Fibroblast of skin of abdomen (primary cell): ENCODE data around the gene OXGR1.
"Not testable (repeated sequence)": the region's sequence is repeated elsewhere in the genome, so short reads cannot be mapped to it uniquely, and the experiment has no call there.

ENCODE experiments used
- DNase-seq: peaks from one replicate; pipeline ENCODE4 v3.0.0-alpha.2; 2013

The OXGR1 gene

DNA sequence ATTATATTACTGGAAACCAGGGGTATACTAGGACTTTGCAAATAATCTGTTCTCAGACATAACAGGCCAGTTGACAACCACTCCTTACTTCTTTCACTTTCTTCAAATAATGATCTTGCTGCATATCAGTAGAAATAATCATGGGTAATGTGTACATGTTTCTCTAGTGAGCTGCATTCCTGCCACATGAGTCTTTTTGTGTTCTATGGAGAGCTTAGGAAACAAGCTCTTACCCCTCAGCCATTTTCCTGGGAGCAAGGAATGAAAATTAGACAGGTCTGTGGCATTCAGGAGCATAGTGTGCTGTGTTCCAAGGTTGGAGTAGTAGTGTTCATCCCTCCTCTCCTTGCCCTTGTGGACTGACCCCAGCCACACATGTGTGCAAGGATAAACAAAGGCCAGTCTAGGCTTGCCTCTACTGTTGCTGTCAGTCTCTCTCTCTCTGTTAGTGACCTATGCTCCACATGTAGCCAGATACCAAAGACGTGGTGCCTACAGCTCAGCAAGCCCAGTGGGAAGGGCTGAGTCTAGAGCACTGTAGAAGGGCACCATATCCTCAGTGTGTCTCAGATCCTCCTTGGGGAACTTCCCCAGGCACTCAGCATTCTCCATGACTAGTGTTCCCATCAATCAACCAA, 11.5 kb upstream of the OXGR1 start:
- peak; percentile 63 for DNase-seq

DNA sequence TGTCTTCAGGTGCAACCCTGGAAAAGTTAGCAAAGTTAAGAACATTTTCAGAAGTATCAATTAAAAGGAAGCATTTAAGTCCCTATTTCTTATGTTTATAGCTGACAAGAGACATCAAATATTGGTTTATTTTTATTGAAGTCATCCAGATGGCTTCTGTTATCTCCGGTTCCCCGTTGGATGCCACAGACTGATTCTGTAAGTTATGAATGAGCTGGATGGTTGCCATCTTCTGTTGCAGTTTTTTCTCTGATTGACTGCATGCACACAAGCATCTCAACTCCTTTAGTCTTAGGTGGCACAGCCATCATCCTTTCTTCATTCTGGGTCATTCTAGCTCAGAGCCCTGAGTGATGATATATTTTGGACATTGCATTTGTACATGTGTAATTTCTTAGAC, 10.6 kb upstream of the OXGR1 start:
- peak; percentile 45 for DNase-seq

- peak; percentile 83 for DNase-seq
Measured at GRCh38 chr13:97004096-97004876, 10.0 kb upstream of the OXGR1 start.

- peak; percentile 43 for DNase-seq
Measured at GRCh38 chr13:97003071-97003470, 8.8 kb upstream of the OXGR1 start.

DNA sequence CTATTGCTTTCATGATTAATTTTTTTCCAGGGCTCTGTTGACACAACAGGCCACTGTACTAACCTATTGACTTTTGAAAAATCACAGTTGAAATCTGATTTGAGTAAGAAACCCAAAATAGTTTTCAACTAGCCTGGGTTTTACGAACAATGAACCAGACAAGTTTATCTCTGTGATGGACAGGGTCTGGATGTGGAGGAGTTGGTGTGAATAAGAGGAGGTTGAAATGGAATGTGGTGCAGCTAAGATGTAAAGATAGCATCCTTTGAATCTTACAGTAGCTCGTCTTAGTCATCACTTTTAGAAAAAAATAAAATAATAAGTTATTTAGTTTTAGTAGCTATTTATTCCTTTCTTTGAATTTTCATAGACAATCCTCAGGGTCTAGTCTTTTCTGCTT, 8.3 kb upstream of the OXGR1 start:
- DNase-seq, result peak; percentile 31

- DNase-seq, result no peak
Measured at GRCh38 chr13:97001636-97002035, 7.4 kb upstream of the OXGR1 start.

- DNase-seq, result peak; percentile 64
Measured at GRCh38 chr13:97000295-97000925, 6.1 kb upstream of the OXGR1 start.

DNA sequence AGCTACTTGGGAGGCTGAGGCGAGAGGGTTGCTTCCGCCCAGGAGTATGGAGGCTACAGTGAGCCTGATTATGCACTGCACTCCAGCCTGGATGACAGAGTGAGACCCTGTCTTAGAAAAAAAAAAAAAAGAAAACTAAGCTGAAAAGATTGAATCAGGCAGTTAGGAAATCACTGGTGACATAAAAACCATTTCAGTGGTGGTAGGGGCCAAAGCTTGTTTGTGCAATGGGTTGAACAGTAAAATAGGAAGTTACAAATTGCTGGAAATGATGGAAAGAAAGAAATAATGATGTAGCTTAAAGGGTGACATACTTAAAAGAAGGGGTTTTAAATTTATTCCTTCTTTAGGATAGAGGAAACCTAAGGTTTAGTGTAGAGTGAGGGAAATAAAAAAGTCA, 4.8 kb upstream of the OXGR1 start:
- no peak for DNase-seq

- DNase-seq, result no peak
Measured at GRCh38 chr13:96998051-96998450, 3.8 kb upstream of the OXGR1 start.

GRCh38 chr13:96996886-96997285, 2.6 kb upstream of the OXGR1 start:
- DNase-seq, result no peak

DNA sequence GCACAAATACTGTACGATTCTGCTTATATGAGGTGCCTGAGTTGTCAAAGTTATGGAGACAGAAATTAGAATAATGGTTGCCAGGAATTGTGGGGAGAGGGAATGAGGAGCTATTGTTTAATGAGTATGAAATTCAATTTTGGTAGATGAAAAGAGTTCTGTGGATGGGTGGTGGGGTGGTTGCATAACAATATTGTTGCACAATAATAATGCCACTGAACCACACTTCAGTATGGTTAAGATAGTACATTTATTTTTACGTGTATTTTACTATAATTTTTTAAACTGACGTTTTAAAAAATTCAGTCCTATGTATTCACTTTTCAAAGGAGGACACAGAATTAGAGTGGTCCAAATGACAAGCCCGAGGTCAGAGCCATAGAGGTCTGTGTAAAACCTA, 1.8 kb upstream of the OXGR1 start:
- no peak for DNase-seq

DNA sequence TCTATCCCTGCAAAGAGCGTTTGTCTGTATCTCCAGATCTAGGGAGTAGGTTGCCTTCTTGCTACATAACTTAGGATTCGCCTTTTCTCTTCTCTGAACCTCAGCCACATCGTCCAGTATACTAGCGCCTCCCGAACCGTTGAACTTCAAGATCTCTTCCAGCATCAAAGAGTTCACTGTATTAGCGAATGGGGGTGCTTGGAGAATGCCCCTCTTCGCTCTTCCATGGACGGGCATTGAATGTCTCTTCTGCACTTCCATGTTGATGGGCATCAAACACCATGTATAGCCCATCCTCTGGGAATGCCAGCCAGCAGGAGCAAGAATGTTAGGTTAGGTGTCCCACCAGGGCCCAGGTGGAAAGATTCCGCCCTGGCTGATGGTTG, 575 bp upstream of the OXGR1 start:
- no peak for DNase-seq

GRCh38 chr13:96993634-96994016, 651 bp downstream of the OXGR1 start:
- DNase-seq, result no peak

- DNase-seq, result no peak
Measured at GRCh38 chr13:96992633-96993032, 1.6 kb downstream of the OXGR1 start.

- no peak for DNase-seq
Measured at GRCh38 chr13:96991072-96991471, 3.2 kb downstream of the OXGR1 start.

DNA sequence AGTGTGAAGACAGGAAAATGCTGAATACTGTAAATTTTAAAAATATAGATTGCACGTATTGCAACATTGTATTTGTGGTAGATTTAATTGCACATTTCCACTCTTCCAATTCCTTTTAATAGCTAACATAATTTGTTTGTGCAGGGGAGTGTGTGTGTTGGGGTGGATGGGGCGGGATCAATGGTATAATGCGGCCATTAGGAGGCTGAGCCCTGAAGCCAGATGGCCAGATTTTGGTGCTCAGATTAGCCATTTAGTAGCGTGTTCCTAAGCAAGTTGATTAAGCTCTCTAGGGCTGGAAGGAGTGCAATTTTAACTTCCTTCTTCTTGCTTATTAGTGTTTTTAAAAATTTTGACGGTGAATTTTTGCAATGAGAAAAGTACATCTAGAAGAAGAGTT, 5.8 kb downstream of the OXGR1 start:
- DNase-seq, result no peak

DNA sequence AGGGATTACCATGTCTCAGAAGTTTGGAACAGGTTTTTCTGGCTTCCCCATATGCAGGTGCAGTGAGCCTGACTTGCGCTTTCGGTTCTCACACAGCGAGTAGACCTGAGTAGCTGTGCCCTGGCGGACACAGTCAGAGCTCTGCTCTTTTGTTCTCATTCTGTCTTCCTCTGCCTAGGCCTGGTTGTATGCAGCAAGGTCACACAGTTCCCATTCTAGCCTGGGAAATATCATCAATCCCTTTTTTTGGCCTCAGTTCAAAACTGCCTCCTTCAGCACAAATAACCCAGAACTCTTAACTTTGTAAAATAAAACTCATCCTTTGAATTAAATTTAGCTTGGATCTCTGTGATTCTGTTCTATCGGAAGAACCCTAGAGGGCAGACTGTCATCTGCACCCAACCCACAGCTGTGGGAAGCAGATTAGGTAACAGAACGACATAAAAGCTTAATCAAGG, 10.2 kb downstream of the OXGR1 start:
- DNase-seq, result no peak

DNA sequence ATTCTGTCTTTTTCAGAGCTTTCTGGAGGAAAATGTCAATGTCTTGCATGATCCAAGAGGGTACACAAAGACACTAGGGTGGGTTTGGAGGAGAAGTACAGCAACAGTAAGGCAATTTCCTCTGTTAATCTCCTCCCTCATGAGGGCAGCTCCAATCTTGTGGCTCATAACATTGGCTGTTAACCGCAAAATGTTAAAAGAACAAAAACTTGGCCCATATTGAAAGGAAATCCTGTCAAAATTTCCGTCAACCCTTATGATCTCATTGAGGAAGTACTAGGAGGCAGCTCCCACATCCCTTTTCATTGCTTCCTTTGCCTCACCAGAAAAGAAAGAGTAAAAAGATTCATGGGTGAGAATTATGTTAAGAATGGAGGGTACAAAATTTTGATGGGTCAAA, 11.6 kb downstream of the OXGR1 start:
- no peak for DNase-seq

- not testable (repeated sequence) for DNase-seq
Measured at GRCh38 chr13:96979861-96980260, 14.4 kb downstream of the OXGR1 start.

- DNase-seq, result no peak
Measured at GRCh38 chr13:96968027-96968426, 26.2 kb downstream of the OXGR1 start.

DNA sequence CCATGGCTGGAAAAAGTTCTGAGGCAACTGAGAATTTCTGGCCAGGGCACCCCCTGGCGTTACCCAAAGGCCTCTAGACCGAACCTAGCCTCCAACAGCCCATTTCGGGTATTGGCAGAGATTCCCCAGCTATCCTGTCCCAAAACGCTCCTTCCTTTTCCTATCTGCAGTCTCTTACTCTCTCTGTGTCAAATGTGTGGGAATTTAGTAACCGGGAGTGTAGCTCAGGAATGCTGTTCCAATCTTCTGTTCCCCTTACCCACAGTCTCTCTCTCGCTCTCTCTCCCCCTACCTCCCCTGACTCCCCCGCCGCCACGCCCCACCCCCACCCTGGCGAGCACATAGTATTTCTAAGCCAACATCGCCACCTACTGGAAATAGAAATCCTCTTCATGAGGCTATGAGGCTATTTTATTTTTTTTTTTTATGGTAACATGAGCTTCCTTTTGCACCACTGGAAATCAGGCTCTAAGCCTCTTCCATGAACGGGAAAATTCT, 27.0 kb downstream of the OXGR1 start:
- DNase-seq, result no peak

DNA sequence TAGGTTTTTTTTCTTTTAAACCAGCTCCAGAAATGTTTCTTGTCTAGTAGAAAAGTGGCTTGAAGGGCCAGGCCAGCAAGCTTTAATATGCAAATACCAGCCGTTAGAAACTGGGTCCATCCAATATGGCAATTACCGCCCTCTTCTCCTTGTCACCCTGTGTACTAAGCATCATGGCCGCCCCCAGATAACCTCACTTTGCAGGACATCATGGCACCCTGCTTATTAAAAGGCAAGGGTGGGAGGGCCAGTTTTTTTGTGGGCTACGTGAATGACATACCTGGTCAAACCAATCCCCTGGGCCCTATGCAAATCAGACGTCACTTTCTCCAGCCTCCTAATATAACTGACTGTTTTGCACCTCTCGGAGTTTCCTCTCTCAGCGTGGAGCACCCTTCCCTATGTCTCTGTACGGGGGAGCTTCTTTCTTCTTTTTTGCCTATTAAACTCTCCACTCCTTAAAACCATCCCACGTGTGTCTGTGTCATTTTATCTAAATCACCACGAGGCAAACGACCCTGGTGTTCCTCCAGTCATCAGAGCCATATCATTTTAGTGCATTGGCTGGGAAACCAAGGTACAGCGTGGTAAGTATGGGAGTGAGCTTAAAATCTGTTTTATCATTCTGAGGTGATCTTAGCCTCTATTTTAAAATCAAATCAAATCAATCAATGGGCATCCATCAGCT, 27.7 kb downstream of the OXGR1 start:
- no peak for DNase-seq
